ENCODE results near the gene TIGD4.

TIGD4 gene

DNA sequence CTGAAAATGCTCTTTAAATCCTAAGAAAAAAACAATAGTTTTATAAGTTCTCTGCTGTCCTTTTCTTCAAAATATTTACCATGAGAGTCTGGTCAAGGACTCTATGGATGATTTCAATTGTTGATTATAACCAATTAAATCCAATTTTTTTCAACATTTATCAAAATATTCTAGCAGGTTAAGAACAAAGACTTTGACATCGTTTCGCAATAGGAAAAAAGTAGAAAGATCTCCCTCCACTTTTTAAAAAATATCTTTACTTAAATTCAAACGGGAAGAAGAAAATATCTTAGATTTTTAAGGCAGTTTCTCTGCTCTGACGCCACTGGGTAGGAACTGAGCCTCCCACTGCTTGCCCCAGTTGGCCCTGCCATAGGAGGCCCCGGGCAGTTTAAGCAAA is 55.0 kb downstream of the TIGD4 start:
- H3K4me3 ChIP-seq (ENCODE audit: low read length): no peak overlapping the region
- peaks cover 11% of the 10 kb centered on the region; the same call in 1 of the 2 replicates for H3K27me3 ChIP-seq (ENCODE audit: low read depth, low read length)
- H2AFZ ChIP-seq (ENCODE audit: low read depth, low read length): no peak overlapping the region
- H3K36me3 ChIP-seq (replicated peaks; ENCODE audit: low read depth, low read length): no peaks in the 10 kb centered on the region
- H3K27ac ChIP-seq (ENCODE audit: low read length): no peak overlapping the region
- no peak overlapping the region for H3K9ac ChIP-seq (ENCODE audit: low read length)
- no peaks in the 10 kb centered on the region for H3K9me3 ChIP-seq (ENCODE audit: insufficient read depth, low read length)
- no peaks in the 10 kb centered on the region for H4K20me1 ChIP-seq (ENCODE audit: insufficient read depth, low read length)
- H3K4me1 ChIP-seq (ENCODE audit: low read length): peaks cover 9% of the 10 kb centered on the region; the same call in 1 of the 2 replicates
- H3K79me2 ChIP-seq (ENCODE audit: low read length): no peaks in the 10 kb centered on the region
- TF ChIP-seq, protein P1, sequence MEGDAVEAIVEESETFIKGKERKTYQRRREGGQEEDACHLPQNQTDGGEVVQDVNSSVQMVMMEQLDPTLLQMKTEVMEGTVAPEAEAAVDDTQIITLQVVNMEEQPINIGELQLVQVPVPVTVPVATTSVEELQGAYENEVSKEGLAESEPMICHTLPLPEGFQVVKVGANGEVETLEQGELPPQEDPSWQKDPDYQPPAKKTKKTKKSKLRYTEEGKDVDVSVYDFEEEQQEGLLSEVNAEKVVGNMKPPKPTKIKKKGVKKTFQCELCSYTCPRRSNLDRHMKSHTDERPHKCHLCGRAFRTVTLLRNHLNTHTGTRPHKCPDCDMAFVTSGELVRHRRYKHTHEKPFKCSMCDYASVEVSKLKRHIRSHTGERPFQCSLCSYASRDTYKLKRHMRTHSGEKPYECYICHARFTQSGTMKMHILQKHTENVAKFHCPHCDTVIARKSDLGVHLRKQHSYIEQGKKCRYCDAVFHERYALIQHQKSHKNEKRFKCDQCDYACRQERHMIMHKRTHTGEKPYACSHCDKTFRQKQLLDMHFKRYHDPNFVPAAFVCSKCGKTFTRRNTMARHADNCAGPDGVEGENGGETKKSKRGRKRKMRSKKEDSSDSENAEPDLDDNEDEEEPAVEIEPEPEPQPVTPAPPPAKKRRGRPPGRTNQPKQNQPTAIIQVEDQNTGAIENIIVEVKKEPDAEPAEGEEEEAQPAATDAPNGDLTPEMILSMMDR (IDR thresholded peaks at IDR 0.05; ENCODE audit: low read depth, low read length): no peak
- no peak for TF ChIP-seq EZH2phosphoT487 (IDR thresholded peaks at IDR 0.05; ENCODE audit: low read depth)
- no peak overlapping the region for H3K4me2 ChIP-seq (ENCODE audit: low read length)

- no peaks in the 10 kb centered on the region for H4K20me1 ChIP-seq (ENCODE audit: insufficient read depth, low read length)
- H2AFZ ChIP-seq (ENCODE audit: low read depth, low read length): no peak overlapping the region
- H3K4me3 ChIP-seq (ENCODE audit: low read length): no peak overlapping the region
- no peaks in the 10 kb centered on the region for H3K79me2 ChIP-seq (ENCODE audit: low read length)
- no peaks in the 10 kb centered on the region for H3K36me3 ChIP-seq (replicated peaks; ENCODE audit: low read depth, low read length)
- H3K27ac ChIP-seq (ENCODE audit: low read length): no peak overlapping the region
- H3K4me1 ChIP-seq (ENCODE audit: low read length): peaks cover 9% of the 10 kb centered on the region; the same call in 1 of the 2 replicates
- H3K9ac ChIP-seq (ENCODE audit: low read length): no peak overlapping the region
- TF ChIP-seq, protein P1 (IDR thresholded peaks at IDR 0.05; ENCODE audit: low read depth, low read length): no peak
- H3K4me2 ChIP-seq (ENCODE audit: low read length): no peak overlapping the region
- H3K27me3 ChIP-seq (ENCODE audit: low read depth, low read length): peaks cover 7% of the 10 kb centered on the region; the same call in 1 of the 2 replicates
- H3K9me3 ChIP-seq (ENCODE audit: insufficient read depth, low read length): no peaks in the 10 kb centered on the region
These were observed 56.3 kb downstream of the TIGD4 start for GRCh38 chr4:152723236-152723635.

GRCh38 chr4:152719801-152720556 is 59.6 kb downstream of the TIGD4 start:
- no peak overlapping the region for H3K4me2 ChIP-seq (ENCODE audit: low read length)
- H3K4me3 ChIP-seq (ENCODE audit: low read length): no peak overlapping the region
- H2AFZ ChIP-seq (ENCODE audit: low read depth, low read length): no peak overlapping the region

More at GRCh38 chr4:152719801-152720556, 59.6 kb downstream of the TIGD4 start:
- H3K27me3 ChIP-seq (ENCODE audit: low read depth, low read length): no peaks in the 10 kb centered on the region
- no peak overlapping the region for H3K27ac ChIP-seq (ENCODE audit: low read length)
- H3K79me2 ChIP-seq (ENCODE audit: low read length): no peaks in the 10 kb centered on the region
- TF ChIP-seq, protein P1 (IDR thresholded peaks at IDR 0.05; ENCODE audit: low read depth, low read length): no peak
- TF ChIP-seq EZH2phosphoT487 (IDR thresholded peaks at IDR 0.05; ENCODE audit: low read depth): no peak
- no peak overlapping the region for H3K9ac ChIP-seq (ENCODE audit: low read length)
- no peaks in the 10 kb centered on the region for H3K36me3 ChIP-seq (replicated peaks; ENCODE audit: low read depth, low read length)
- H3K9me3 ChIP-seq (ENCODE audit: insufficient read depth, low read length): peaks cover 1% of the 10 kb centered on the region; the same call in 1 of the 2 replicates
- H4K20me1 ChIP-seq (ENCODE audit: insufficient read depth, low read length): no peaks in the 10 kb centered on the region
- H3K4me1 ChIP-seq (ENCODE audit: low read length): no peaks in the 10 kb centered on the region

All from OCI-LY3 (cell line).